Measurements from ENCODE around the gene COL2A1.

The COL2A1 gene

GRCh38 chr12:47986832-47987231, 17.4 kb downstream of the COL2A1 start:
- TF ChIP-seq POLR2AphosphoS5 (IDR thresholded peaks at IDR 0.05; ENCODE audit: low read depth, low read length) (no peak), TAF1 (IDR thresholded peaks at IDR 0.05; ENCODE audit: borderline replicate concordance, low read depth, low read length) (no peak), POLR2A (IDR thresholded peaks at IDR 0.05; ENCODE audit: low read depth, low read length) (no peak)
- FAIRE-seq = no peak
- no peak for DNase-seq (ENCODE audit: insufficient read length)

GRCh38 chr12:47986291-47986660, 18.0 kb downstream of the COL2A1 start:
- no peak for DNase-seq (ENCODE audit: insufficient read length)

GRCh38 chr12:47985596-47986290, 18.5 kb downstream of the COL2A1 start:
- no peak for DNase-seq (ENCODE audit: insufficient read length)
- TF ChIP-seq POLR2AphosphoS5 (IDR thresholded peaks at IDR 0.05; ENCODE audit: low read depth, low read length) (no peak), TAF1 (IDR thresholded peaks at IDR 0.05; ENCODE audit: borderline replicate concordance, low read depth, low read length) (no peak), POLR2A (IDR thresholded peaks at IDR 0.05; ENCODE audit: low read depth, low read length) (no peak)
- no peak for FAIRE-seq

More at GRCh38 chr12:47986291-47986660, 18.0 kb downstream of the COL2A1 start:
- TF ChIP-seq TAF1 (IDR thresholded peaks at IDR 0.05; ENCODE audit: borderline replicate concordance, low read depth, low read length) (no peak), POLR2AphosphoS5 (IDR thresholded peaks at IDR 0.05; ENCODE audit: low read depth, low read length) (no peak), POLR2A (IDR thresholded peaks at IDR 0.05; ENCODE audit: low read depth, low read length) (no peak)
- no peak for FAIRE-seq

DNA sequence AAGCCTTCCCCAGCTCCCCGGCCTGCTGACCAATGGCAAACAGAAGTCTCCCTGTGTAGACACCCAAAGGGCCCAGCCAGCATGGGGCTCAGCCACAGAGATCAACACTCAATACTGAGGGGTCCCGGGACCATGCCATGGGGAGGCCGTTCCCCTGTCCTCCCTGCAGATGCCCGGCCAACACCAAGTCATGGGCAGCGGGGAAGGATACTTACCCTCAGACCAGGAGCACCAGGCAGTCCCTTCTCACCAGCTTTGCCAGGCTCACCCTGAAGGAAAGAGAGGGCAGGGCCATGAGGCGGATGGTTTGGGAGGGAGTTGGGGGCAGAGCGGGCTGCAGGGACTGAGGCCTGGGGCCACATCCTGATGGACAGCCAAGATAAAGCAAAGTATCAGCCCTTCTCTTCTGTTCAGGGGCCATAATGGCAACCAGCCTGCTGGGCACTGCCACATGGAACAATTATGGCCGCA, 19.9 kb downstream of the COL2A1 start:
- DNase-seq (ENCODE audit: insufficient read length) = no peak
- no peak for FAIRE-seq
- TF ChIP-seq TAF1 (IDR thresholded peaks at IDR 0.05; ENCODE audit: borderline replicate concordance, low read depth, low read length) (no peak), POLR2A (IDR thresholded peaks at IDR 0.05; ENCODE audit: low read depth, low read length) (no peak), POLR2AphosphoS5 (IDR thresholded peaks at IDR 0.05; ENCODE audit: low read depth, low read length) (no peak)

- no peak for TF ChIP-seq POLR2AphosphoS5 (IDR thresholded peaks at IDR 0.05; ENCODE audit: low read depth, low read length)
- TF ChIP-seq POLR2A (IDR thresholded peaks at IDR 0.05; ENCODE audit: low read depth, low read length) = no peak
- no peak for TF ChIP-seq TAF1 (IDR thresholded peaks at IDR 0.05; ENCODE audit: borderline replicate concordance, low read depth, low read length)
- DNase-seq (ENCODE audit: insufficient read length) = peak; percentile 19
- FAIRE-seq = no peak
These were observed 20.6 kb downstream of the COL2A1 start for GRCh38 chr12:47983541-47984115.

DNA sequence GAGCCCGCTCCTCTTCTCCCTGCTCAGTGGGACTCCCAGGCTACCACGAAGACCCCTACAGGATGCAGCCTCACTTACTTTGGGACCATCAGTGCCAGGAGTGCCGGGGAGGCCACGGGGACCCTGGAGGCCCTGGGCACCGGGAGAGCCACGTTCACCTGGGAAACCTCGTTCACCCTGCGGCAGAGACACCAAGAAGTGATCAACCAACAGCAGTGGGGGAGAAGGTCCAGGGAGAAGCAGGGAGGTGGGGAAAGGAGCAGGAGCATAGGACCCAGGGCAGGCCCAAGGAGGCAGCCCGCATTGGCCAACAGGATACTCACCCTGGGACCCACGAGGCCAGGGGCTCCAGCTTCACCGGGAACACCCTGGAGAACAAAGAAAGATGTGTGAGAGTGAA, 21.5 kb downstream of the COL2A1 start:
- DNase-seq (ENCODE audit: insufficient read length) (no peak), FAIRE-seq (no peak)
- TF ChIP-seq TAF1 (IDR thresholded peaks at IDR 0.05; ENCODE audit: borderline replicate concordance, low read depth, low read length) (no peak), POLR2AphosphoS5 (IDR thresholded peaks at IDR 0.05; ENCODE audit: low read depth, low read length) (no peak), POLR2A (IDR thresholded peaks at IDR 0.05; ENCODE audit: low read depth, low read length) (no peak)

DNA sequence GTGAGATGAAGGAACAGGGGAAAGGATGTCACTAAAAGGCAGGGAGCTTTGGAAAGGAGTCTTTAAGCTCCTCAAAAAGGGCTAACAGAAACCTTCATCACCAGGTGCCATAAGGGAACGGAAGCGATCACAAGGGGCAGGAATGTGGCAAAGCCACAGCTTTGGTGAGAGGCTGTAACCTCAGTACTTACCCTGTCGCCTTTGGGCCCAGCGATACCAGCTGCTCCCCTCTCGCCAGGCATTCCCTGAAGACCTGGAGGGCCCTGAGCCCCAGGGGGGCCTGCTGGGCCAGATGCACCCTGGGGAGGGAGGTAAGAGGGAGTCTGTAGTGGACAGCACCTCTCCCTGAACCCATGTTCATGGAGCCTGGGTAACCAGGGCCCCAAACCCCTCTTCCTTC, 22.0 kb downstream of the COL2A1 start:
- TF ChIP-seq TAF1 (IDR thresholded peaks at IDR 0.05; ENCODE audit: borderline replicate concordance, low read depth, low read length) (no peak), POLR2AphosphoS5 (IDR thresholded peaks at IDR 0.05; ENCODE audit: low read depth, low read length) (no peak), POLR2A (IDR thresholded peaks at IDR 0.05; ENCODE audit: low read depth, low read length) (no peak)
- DNase-seq (ENCODE audit: insufficient read length) (no peak), FAIRE-seq (no peak)

DNA sequence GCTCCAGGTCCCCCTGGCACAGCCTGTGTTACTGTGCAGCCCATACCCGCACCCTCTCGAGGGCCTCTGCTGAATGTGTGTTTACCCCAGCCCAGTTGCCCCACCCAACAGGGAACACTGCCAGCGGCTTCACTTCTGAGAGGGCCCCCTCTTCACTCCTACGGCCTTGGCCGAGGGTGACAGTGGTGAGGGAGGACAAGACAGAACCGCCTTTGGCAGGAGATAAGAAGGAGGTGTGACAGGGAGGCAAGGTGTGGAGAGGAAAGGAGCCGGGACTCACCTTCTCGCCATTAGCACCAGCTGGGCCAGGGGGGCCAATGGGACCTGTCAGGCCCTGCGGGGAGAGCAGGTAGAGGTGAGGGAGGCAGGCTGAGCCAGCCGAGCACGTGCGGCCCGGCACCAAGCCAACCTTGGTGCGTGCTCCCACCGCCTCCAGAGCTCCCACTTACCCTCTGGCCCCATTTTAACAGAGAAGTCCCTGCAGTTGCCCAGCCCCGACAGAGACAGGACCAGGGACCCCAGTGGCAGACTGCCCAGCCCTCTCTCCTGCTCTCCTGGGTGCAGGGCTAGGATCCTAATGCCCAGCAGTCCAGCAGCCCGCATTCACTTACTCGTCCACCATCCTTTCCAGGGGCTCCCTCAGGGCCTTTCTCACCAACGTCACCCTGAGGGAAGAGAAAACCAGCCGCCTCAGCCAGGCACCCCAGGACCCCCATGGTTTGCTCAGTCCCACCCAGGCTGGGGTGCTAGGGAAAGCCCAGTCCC, 22.6 kb downstream of the COL2A1 start:
- DNase-seq (ENCODE audit: insufficient read length) (no peak), FAIRE-seq (no peak)
- no peak for TF ChIP-seq TAF1 (IDR thresholded peaks at IDR 0.05; ENCODE audit: borderline replicate concordance, low read depth, low read length)
- no peak for TF ChIP-seq POLR2A (IDR thresholded peaks at IDR 0.05; ENCODE audit: low read depth, low read length)
- no peak for TF ChIP-seq POLR2AphosphoS5 (IDR thresholded peaks at IDR 0.05; ENCODE audit: low read depth, low read length)

DNA sequence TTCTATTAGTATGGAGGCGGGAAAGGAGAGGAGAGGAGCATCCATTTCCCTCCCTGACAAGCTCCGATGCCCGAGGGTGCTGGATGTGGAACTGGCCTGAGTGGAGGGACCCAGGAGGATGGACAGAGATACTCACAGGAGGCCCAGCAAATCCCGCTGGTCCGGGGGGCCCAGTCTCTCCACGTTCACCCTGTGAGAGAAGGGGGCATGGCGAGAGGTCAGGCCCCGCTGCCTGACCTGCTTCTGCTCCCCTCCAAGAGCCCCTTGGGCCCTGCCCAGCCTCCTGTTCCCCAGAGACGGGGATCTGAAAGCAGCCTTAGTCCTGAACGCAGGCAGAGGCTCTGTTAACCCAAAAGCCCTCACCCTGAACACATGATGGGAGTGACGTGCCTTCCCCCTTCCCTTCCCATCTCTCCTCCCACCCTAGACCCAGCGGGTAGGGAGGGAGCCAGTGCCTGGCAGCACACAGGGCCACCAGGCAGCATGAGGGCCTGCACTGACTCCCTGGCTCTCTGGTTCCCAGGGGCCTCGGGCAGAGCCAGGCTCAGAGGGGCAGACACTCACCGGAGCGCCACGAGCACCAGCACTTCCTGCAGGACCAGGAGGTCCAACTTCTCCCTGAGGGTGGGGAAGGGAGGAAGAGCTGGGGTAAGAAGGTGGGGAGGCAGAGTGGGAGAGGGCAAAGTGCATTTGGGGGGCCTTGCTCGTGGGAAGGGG, 23.3 kb downstream of the COL2A1 start:
- no peak for TF ChIP-seq POLR2AphosphoS5 (IDR thresholded peaks at IDR 0.05; ENCODE audit: low read depth, low read length)
- no peak for TF ChIP-seq POLR2A (IDR thresholded peaks at IDR 0.05; ENCODE audit: low read depth, low read length)
- TF ChIP-seq TAF1 (IDR thresholded peaks at IDR 0.05; ENCODE audit: borderline replicate concordance, low read depth, low read length) = no peak
- DNase-seq (ENCODE audit: insufficient read length) = no peak
- FAIRE-seq = no peak

DNA sequence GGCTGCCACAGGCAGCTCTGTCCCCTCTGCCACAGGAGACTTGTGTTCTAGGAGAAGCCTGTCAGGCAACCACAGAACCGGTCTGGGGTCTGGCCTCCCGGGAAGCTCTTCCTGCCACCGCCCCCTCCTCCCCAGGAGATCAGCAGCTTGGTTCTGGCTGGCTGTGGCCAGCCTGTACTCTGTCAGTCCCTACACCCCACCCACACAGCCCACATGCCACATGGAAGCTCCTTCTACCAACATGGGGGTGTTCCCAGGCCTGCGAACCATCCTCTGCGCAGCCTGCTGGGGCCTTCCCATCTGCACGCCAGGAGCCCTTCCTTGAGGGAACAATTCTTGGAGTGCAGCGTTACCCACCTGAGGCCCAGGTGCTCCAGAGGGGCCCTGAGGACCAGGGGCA, 24.1 kb downstream of the COL2A1 start:
- no peak for DNase-seq (ENCODE audit: insufficient read length)
- FAIRE-seq = no peak
- no peak for TF ChIP-seq POLR2A (IDR thresholded peaks at IDR 0.05; ENCODE audit: low read depth, low read length)
- TF ChIP-seq POLR2AphosphoS5 (IDR thresholded peaks at IDR 0.05; ENCODE audit: low read depth, low read length) = no peak
- TF ChIP-seq TAF1 (IDR thresholded peaks at IDR 0.05; ENCODE audit: borderline replicate concordance, low read depth, low read length) = no peak

DNA sequence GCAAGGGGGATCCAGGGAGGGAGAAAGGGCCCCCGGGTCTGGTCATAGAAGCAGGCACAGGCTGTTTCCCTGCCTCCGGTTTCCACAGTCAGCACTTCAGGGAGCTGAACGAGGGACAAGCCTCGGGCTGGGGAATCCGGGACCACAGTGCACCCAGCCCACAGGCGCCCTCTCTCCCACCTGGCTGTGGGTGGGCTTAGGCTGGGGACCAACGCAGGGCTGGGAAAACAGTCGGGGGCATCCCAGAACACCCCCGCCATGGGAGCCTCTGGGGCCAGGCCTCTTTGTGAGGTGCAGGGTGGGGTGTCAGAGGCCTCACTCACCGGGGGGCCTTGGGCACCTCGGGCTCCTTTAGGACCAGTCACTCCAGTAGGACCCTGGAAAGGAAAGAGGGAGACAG, 24.6 kb downstream of the COL2A1 start:
- FAIRE-seq = no peak
- no peak for DNase-seq (ENCODE audit: insufficient read length)
- TF ChIP-seq TAF1 (IDR thresholded peaks at IDR 0.05; ENCODE audit: borderline replicate concordance, low read depth, low read length) = no peak

All from GM12892 (cell line).